Urinary bladder (tissue), 4 donors: ENCODE results near the gene SLC23A2. TPM values are rescaled to one million over a fixed set of nuclear protein-coding genes. Genes with fewer than 3 reads are reported as not detected.
"Not testable (repeated sequence)": the region's sequence is repeated elsewhere in the genome, so short reads cannot be mapped to it uniquely, and the experiment has no call there.

Experiments
- DNase-seq: peaks from one replicate; pipeline ENCODE4 v3.0.0-alpha.2; 2015; ENCODE audit errors: extremely low spot score
- H3K27ac ChIP-seq: one replicate; pipeline ENCODE4 v1.5.1; 2013; ENCODE audit warnings: low read depth, mild to moderate bottlenecking, moderate library complexity
- H3K36me3 ChIP-seq: one replicate; pipeline ENCODE4 v1.6.1; 2013; ENCODE audit warnings: mild to moderate bottlenecking, moderate library complexity; ENCODE audit not compliant: insufficient read depth
- H3K4me1 ChIP-seq: one replicate; pipeline ENCODE4 v1.6.1; 2013; ENCODE audit warnings: mild to moderate bottlenecking, moderate library complexity; ENCODE audit not compliant: insufficient read depth
- H3K4me3 ChIP-seq: one replicate; pipeline ENCODE4 v1.5.1; 2013; ENCODE audit warnings: low read depth, low read length
- WGBS: extraction: QIAGEN DNeasy Blood & Tissue Kit; methylation state at CpG from one replicate; pipeline ENCODE4 v1.1.7; 2013; 5-methylcytosine and 5-hydroxymethylcytosine counted together
- polyA plus RNA-seq: library from polyadenylated mRNA; stranded (reverse); fragments of 200-250 nt; gene quantifications from one replicate; pipeline ENCODE4 v1.2.3, GENCODE V29; 2013
- total RNA-seq: library from RNA; depleted of rRNA; stranded (reverse); fragments of >200 nt; gene quantifications from one replicate; pipeline ENCODE4 v1.2.3, GENCODE V29; 2014
- donor health status: healthy with polysubstance abuse.
- donor health status: healthy.

Gene SLC23A2
- total and polyA plus RNA-seq, 2 donors: 17.5 to 22.7 TPM

DNA sequence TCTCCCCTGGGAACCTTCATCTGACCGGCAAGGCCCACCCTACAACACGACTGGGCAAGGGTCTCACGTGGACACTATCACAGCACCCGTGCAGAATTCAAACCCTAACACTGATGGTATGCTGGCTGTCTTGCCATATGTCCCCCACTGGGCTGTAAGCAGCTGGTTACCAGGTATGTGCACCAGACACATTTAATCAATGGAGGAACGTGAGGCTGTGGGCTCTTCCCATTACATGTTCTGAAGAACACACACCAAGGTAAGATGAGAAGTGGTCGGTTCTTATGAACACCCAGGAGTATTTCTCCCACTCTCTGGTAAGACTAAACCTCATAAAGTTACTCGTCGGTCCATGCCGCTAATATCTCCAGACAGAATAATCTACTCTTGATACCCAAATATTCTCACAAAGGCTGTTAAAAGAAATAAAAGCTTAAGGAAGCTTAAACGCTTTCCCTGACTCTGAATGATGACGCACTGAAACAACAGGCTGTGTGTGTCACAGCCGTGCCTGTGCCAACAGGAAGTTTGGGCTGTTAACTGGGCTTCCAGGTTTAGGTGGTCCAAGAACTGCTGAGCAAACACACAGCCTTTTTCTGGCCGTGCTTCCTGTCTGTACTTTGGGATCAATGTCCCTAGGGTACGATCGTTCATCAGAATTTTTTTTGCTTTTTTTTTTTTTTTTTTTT, 75.3 kb downstream of the SLC23A2 start:
- Histone ChIP-seq H3K4me3 (no peak overlapping the region), H3K36me3 (no peaks in the 10 kb centered on the region), H3K27ac (peak overlapping the region; percentile 72), H3K4me1 (no peaks in the 10 kb centered on the region)
- DNase-seq: no peak
- WGBS: 34% methylated on average over 15 of the region's 15 CpGs

DNA sequence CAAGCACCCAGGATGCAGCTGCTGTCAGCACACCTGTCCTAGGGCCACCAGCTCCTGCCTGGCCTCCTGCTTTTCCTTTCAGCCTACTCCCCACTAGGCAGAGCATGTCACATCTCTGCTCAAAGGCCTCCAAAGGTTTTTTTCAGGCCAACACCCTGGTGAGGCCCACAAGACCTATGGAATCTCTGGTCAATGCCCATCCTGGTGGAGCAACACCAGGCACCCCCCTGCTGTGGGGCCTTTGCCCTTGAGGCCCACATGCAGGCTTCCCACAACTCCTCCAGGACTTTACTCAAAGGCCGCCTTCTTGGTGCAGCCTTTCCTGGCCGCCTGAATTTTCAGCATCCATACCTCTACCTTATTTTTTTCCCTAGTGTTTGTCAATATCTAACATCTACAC, 76.9 kb downstream of the SLC23A2 start:
- no peak for DNase-seq
- H3K36me3 ChIP-seq: no peaks in the 10 kb centered on the region
- H3K4me1 ChIP-seq: no peaks in the 10 kb centered on the region
- 97% methylated on average over 2 of the region's 2 CpGs for WGBS
- no peak overlapping the region for H3K27ac ChIP-seq
- no peak overlapping the region for H3K4me3 ChIP-seq

DNA sequence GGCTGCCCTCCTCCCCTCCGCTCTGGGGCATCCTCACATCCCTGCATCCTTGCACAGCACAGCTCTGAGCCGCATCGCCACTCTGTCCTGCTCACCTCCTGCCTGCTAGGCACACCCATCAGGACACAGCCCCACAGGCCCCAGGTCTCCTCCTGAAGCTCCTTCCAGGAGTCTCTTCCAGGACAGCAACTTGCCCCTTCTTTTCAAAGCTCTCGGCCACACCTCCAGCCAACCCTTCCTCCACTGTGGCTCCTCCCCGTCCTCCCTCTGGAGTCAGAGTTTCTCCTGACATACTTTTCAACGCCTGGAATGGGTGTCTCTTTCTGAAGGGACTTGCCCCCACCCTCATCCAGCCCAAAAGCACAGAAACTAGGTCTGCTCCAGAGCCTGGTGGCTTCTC, 77.3 kb downstream of the SLC23A2 start:
- Histone ChIP-seq H3K36me3 (no peaks in the 10 kb centered on the region), H3K4me3 (no peak overlapping the region), H3K4me1 (no peaks in the 10 kb centered on the region), H3K27ac (no peak overlapping the region)
- no peak for DNase-seq
- 84% methylated on average over 6 of the region's 6 CpGs for WGBS

DNA sequence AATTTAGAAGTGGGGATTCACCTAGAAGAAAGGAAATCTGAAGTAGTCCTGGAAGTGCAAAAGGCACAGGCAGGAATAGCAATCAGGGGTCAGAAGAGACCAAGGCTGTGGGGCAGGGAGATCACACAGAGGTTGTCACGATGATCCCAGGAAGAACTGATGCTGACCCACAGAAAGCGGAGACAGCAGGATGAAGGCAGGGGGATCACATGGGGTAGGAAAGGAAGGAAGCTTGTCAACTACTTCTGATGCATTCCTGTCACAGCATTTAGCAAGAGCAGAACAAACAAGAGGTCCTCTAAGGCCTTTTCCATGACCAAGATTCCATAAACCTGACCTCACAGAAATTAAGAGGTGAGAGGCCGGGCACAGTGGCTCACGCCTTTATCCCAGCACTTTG, 79.1 kb downstream of the SLC23A2 start:
- DNase-seq: no peak

DNA sequence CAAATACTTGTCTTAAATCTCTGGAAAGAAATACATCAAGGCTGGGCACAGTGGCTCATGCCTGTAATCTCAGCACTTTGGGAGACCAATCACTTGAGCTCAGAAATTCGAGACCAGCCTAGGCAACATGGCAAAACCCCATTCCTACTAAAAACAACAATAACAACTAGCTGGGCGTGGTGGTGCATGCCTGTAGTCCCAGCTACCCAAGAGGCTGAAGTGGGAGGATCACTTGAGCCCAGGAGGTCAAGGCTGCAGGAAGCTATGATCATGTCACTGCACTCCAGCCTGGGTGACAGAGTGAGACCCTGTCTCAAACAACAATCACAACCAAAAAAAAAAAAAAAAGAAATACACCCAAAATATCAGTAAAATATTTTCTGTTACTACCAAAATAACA, 80.0 kb downstream of the SLC23A2 start:
- not testable (repeated sequence) for H3K4me1 ChIP-seq, H3K27ac ChIP-seq, DNase-seq, H3K4me3 ChIP-seq, H3K36me3 ChIP-seq
- 76% methylated on average over 2 of the region's 2 CpGs for WGBS

More for the DNA sequence above, 79.1 kb downstream of the SLC23A2 start:
- no peaks in the 10 kb centered on the region for H3K36me3 ChIP-seq
- WGBS: 89% methylated on average over 4 of the region's 4 CpGs
- H3K4me3 ChIP-seq: no peak overlapping the region
- no peak overlapping the region for H3K27ac ChIP-seq
- H3K4me1 ChIP-seq: no peaks in the 10 kb centered on the region

DNA sequence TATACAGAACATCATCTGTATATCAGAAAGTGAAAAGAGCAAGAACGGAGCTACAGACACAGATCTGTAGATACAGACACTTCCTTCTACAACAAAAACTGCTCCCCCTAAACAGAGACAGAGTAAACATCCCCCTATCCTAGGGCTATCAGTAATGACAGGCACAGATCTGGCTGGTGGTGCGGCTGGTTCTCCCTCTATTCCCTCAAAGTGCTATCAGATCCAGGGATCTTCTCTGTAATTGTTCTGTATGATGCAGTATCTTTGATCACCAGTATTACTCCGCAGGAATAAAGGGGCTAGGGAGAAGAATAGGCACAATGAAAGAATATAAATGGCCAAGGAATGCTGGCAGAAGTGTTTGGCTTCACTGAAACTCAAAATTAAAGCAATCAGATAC, 80.7 kb downstream of the SLC23A2 start:
- Histone ChIP-seq H3K4me1 (no peaks in the 10 kb centered on the region), H3K4me3 (no peak overlapping the region), H3K27ac (no peak overlapping the region), H3K36me3 (no peaks in the 10 kb centered on the region)
- 79% methylated on average over 3 of the region's 3 CpGs for whole genome bisulfite sequencing
- DNase-seq: no peak

DNA sequence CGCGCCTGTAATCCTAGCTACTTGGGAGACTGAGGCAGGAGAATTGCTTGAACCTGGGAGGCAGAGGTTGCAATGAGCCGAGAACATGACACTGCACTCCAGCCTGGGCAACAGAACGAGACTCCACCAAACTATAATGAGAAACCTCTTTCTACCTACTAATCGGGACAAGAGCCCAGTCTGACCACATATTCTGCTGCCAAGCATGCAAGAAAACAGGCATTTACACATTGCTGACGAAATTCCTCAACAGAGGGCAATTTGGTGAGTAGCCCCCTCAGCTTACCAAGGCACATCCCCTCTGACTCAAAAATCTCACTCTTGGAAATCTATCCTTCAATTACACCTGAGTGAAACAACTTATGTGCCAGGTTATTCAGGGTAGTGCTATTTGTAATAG, 81.2 kb downstream of the SLC23A2 start:
- Histone ChIP-seq H3K36me3 (no peaks in the 10 kb centered on the region), H3K4me1 (no peaks in the 10 kb centered on the region), H3K27ac (no peak overlapping the region), H3K4me3 (no peak overlapping the region)
- DNase-seq: no peak
- 91% methylated on average over 6 of the region's 6 CpGs for WGBS

DNA sequence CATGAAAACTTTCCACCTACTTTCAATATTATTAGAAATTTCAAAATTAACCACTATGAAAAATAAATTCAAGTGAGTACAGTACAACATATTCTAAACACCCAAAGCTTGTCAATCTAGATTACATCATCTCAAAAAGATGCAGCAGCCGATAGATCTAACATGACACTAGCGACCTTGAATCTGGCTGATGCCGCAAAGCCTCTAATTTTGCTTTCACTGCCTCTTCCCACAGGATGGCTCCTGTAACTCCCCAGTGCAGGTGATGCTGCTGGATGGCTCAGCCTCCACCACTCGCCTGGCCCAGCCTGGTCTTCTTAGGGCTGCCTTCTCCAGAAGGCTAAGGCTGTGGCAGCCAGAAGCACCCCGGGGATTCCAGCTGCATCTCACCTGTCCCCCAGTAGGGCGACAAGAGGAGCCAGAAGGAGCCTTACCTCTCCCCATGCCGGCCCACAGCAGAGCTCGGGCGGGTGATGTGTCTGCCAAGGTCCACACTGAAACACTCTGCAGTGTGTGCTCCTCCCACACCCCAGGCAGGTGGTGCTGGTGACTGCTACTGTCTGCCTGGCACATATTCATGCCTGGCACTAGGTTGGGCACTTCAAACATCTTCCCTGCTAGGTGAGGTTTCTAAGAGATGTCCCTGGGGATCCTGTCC, 82.1 kb downstream of the SLC23A2 start:
- 88% methylated on average over 9 of the region's 9 CpGs for WGBS
- Histone ChIP-seq H3K4me3 (no peak overlapping the region), H3K27ac (no peak overlapping the region), H3K36me3 (no peaks in the 10 kb centered on the region), H3K4me1 (no peaks in the 10 kb centered on the region)
- no peak for DNase-seq

DNA sequence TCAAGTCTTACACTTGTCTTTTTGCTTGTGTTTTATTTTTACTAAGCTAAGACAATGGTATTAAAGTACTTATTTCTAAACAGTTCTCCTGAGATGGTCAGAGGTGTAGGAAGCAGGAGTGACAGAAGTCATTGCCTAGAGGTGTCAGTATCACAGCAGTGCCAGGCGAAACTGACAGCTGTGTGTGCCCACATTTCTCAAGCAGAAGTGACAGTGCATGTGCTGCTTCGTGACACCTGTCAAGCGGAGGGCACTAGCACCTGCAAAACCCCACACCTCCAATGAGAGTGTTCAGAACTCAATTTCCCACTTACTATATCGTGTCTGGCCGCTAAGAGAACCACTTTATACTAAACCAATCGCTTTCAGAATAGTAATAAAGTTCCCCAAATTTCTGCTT, 82.8 kb downstream of the SLC23A2 start:
- no peaks in the 10 kb centered on the region for H3K36me3 ChIP-seq
- H3K27ac ChIP-seq: no peak overlapping the region
- no peak overlapping the region for H3K4me3 ChIP-seq
- DNase-seq: no peak
- H3K4me1 ChIP-seq: no peaks in the 10 kb centered on the region
- 94% methylated on average over 6 of the region's 6 CpGs for WGBS

DNA sequence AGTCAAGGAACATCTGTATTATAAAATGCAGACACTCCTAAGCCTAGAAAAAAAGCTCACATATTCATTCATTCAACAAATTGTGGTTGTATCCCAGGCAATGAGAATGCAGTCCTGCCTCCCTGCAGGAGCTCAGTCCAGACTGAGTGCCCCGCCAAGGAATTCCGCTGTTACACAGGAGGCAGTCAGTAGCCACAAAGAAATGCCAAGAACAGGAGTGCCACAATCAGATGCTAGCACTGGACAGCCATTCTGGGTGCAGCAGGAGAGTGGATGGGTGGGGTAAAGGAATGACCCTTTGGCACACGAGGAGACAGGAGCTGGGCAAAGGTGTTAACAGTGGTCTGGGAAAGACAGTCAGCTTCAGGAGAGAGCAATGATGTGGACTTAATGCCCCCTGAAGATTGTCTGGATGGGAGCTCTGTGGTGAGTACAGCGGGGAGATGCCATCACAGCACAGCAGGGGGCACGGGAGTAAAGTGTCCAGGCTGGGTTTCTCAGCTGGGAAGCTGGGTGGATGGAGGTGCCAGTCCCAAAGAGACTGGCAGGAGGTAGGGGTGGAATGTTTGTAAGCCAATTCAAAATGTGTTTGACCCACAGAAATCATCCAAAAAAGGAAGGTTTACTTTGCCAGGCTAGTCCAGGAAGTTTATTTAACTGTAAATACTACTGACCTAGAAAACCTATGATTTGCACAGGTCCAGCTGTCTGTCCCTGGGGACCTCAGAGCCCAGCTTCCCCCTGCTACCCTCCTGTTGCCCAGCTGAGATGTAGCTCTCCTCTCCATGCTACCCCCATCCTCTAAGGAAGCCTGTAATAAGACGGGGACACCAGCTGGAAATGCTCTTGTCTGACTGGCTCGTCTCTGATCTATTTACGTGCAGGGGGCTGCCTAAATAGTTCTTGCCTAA, 84.1 kb downstream of the SLC23A2 start:
- H3K27ac ChIP-seq: no peak overlapping the region
- WGBS: 56% methylated on average over 8 of the region's 8 CpGs
- H3K4me3 ChIP-seq: no peak overlapping the region
- no peak for DNase-seq
- no peaks in the 10 kb centered on the region for H3K4me1 ChIP-seq
- H3K36me3 ChIP-seq: no peaks in the 10 kb centered on the region

DNA sequence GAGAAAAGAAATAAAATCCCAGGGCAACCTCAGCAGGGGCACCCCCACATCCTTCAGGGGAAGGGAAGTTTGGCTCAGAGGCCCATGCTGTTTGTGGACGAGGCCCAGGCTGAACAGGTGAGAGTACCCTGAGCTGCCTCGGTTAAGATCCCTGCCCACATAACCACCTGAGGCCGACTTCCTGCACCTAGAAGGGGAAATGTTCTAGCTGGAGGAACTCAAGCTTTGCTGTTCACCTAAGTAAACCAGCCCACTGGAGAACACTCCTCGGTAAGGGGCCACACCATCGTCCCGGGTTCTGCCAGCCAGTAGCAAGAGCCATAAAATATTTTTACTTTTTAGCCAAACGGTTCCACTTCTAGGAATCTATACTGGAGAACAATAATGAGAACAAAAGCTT, 88.2 kb downstream of the SLC23A2 start:
- no peak for DNase-seq
- Histone ChIP-seq H3K27ac (no peak overlapping the region), H3K4me1 (no peaks in the 10 kb centered on the region), H3K36me3 (peaks cover 3% of the 10 kb centered on the region), H3K4me3 (no peak overlapping the region)
- 94% methylated on average over 7 of the region's 7 CpGs for WGBS

DNA sequence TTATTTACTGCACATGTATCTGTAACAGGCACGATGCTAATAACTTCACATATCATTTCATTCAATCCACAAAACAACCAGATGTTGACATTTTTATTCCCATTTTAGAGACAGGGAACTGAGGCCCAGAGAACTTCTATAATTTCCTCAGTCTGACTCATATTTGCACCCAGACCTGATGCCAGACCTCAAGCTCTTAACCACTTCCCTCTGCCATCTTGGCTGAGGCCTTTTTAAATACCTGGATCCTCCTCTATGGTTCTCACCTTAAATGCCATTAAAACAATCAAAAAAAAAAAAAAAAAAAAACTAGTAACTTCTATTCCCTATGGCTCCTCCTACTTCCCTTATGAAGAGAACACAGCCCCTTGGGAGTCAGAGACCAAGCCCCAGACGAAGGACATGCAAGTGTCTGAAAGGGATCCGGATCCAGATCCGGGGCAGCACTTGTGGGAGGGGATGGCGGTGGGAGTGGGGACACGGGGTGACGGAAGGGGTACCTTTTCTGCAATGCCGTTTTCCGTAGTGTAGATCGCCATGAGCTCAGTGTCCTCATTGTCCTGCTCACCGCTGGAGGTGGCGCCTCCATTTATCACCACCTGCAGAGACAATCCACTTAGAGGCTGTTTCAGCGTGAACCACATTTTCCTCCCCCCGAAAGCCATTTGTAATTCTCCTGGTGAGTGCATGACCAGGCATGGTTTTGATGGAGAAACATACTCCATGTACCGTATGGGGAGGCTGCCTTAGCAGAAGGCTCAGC, 88.7 kb downstream of the SLC23A2 start:
- Histone ChIP-seq H3K27ac (no peak overlapping the region), H3K4me1 (no peaks in the 10 kb centered on the region), H3K4me3 (no peak overlapping the region), H3K36me3 (peaks cover 3% of the 10 kb centered on the region)
- WGBS: 96% methylated on average over 15 of the region's 15 CpGs
- DNase-seq: no peak

DNA sequence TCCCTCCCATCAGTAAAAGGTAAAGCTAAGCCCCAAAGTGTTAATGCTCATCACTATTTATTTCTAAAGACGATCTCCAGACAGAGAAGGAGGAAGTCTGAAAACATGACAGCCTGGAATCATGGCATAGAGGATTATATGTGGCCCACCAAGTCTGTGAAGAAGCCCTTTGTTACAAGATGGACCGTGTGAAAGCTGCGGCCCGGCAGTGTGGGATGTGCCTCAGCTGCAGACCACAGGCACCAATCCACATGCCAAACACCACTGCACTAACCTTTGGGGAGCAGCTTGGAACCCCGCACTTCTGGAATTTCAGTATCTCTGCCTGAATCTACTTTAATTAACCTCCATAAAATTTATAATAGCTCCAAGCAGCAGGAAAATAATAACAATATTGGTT, 90.4 kb downstream of the SLC23A2 start:
- Histone ChIP-seq H3K4me3 (no peak overlapping the region), H3K27ac (no peak overlapping the region), H3K36me3 (peaks cover 3% of the 10 kb centered on the region), H3K4me1 (no peaks in the 10 kb centered on the region)
- 85% methylated on average over 5 of the region's 5 CpGs for WGBS
- DNase-seq: no peak
